Keratinocyte (primary cell): Measurements from ENCODE around the gene WNT9B.

ENCODE experiments used
- EZH2 ChIP-seq: IDR thresholded peaks from one replicate; pipeline ENCODE4 v1.6.1; 2012; ENCODE audit warnings: inconsistent platforms, mild to moderate bottlenecking, low read length, moderate library complexity
- TF ChIP-seq, protein P1 (sequence below), 3 experiments: IDR thresholded peaks in 1 of 3; conservative IDR thresholded peaks in 1 of 3; optimal IDR thresholded peaks in 1 of 3; 2 replicates in 2 of 3; 3 replicates in 1 of 3; pipeline versions ENCODE3 to v1.5.1; 2011; ENCODE audit warnings: low read length in 3 of 3, mild to moderate bottlenecking in 3 of 3, moderate library complexity in 2 of 3, control low read depth in 1 of 3, inconsistent platforms in 1 of 3; ENCODE audit not compliant: insufficient read depth in 2 of 3; ENCODE audit errors: extremely low read depth in 1 of 3

DNA sequence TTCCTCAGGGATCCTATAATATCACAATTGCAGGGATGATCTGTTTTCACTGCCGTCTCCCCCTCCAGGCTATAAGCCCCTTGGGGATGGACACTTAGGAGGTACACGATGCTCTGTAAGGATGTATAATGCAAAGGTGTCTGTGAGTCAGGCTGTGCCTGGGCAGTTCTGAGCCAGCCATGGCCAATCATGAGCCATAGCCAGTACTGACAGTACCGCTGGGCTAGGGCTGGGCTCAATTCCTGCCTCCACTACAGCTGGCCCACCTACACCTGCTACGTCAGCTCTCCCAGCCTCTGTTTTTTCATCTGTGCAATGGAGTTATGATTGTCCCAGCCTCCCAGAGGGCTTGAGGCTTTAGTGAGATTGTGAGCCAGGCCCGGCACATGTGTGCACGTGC is 2.8 kb upstream of the WNT9B start:
- TF ChIP-seq, protein P1, sequence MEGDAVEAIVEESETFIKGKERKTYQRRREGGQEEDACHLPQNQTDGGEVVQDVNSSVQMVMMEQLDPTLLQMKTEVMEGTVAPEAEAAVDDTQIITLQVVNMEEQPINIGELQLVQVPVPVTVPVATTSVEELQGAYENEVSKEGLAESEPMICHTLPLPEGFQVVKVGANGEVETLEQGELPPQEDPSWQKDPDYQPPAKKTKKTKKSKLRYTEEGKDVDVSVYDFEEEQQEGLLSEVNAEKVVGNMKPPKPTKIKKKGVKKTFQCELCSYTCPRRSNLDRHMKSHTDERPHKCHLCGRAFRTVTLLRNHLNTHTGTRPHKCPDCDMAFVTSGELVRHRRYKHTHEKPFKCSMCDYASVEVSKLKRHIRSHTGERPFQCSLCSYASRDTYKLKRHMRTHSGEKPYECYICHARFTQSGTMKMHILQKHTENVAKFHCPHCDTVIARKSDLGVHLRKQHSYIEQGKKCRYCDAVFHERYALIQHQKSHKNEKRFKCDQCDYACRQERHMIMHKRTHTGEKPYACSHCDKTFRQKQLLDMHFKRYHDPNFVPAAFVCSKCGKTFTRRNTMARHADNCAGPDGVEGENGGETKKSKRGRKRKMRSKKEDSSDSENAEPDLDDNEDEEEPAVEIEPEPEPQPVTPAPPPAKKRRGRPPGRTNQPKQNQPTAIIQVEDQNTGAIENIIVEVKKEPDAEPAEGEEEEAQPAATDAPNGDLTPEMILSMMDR (optimal IDR thresholded peaks at IDR 0.05 in 1 of 3, IDR thresholded peaks at IDR 0.05 in 1 of 3, conservative IDR thresholded peaks at IDR 0.05 in 1 of 3; ENCODE audit: extremely low read depth in 1 of 3, insufficient read depth in 2 of 3, low read length in 3 of 3) = no peak
- TF ChIP-seq EZH2 = no peak
